Liver (tissue), 3 donors: ENCODE data around the gene GSTM3.
"Not testable (repeated sequence)": the region's sequence is repeated elsewhere in the genome, so short reads cannot be mapped to it uniquely, and the experiment has no call there.

Source experiments
- ATF3 ChIP-seq: IDR thresholded peaks from 2 replicates; pipeline ENCODE4 v1.6.1; 2016; ENCODE audit warnings: antibody characterized with exemption
- CTCF ChIP-seq: fragments of 150-350 bp; IDR thresholded peaks from 2 replicates; pipeline ENCODE4 v1.5.1; 2017; ENCODE audit warnings: improper control_type of control experiment, low read depth, low read length; ENCODE audit not compliant: missing input control
- EGR1 ChIP-seq, 2 donors: IDR thresholded peaks; 2 replicates each; pipeline ENCODE4 v1.6.1; 2016 to 2018; ENCODE audit warnings: antibody characterized with exemption in 2 of 2, low read depth in 2 of 2
- GABPA ChIP-seq, 2 donors: IDR thresholded peaks in 1 of 2; conservative IDR thresholded peaks in 1 of 2; 2 replicates each; pipeline ENCODE4 v1.6.1; 2016; ENCODE audit warnings: antibody characterized with exemption in 2 of 2, mild to moderate bottlenecking in 1 of 2, moderate library complexity in 1 of 2
- JUND ChIP-seq, 2 donors: IDR thresholded peaks; 2 replicates each; pipeline ENCODE4 v1.6.1; 2016; ENCODE audit warnings: antibody characterized with exemption in 2 of 2
- MAX ChIP-seq: IDR thresholded peaks from 2 replicates; pipeline ENCODE4 v1.6.1; 2016; ENCODE audit warnings: antibody characterized with exemption
- RAD21 ChIP-seq, 2 donors: IDR thresholded peaks; 2 replicates each; pipeline ENCODE4 v1.6.1; 2016; ENCODE audit warnings: antibody characterized with exemption in 2 of 2, mild to moderate bottlenecking in 2 of 2
- REST ChIP-seq: IDR thresholded peaks from 2 replicates; pipeline ENCODE4 v1.6.1; 2016; ENCODE audit warnings: antibody characterized with exemption, mild to moderate bottlenecking
- RXRA ChIP-seq, 2 donors: IDR thresholded peaks; 2 replicates each; pipeline ENCODE4 v1.6.1; 2017 to 2018; ENCODE audit warnings: antibody characterized with exemption in 2 of 2, mild to moderate bottlenecking in 1 of 2
- TAF1 ChIP-seq: conservative IDR thresholded peaks from 2 replicates; pipeline ENCODE4 v1.6.1; 2016; ENCODE audit warnings: antibody characterized with exemption, mild to moderate bottlenecking
- YY1 ChIP-seq: IDR thresholded peaks from 2 replicates; pipeline ENCODE4 v1.6.1; 2016; ENCODE audit warnings: antibody characterized with exemption, mild to moderate bottlenecking
- ZBTB33 ChIP-seq: IDR thresholded peaks from 2 replicates; pipeline ENCODE4 v1.6.1; 2016; ENCODE audit warnings: antibody characterized with exemption
- donor health status: healthy.
- donor health status: healthy.

GRCh38 chr1:109685399-109685798, 55.4 kb downstream of the GSTM3 start:
- not testable (repeated sequence) for TF ChIP-seq GABPA (IDR thresholded peaks at IDR 0.05 in 1 of 2, conservative IDR thresholded peaks at IDR 0.05 in 1 of 2); CTCF; REST; TAF1; ZBTB33; JUND (IDR thresholded peaks at IDR 0.05); RAD21 (IDR thresholded peaks at IDR 0.05); MAX; EGR1 (IDR thresholded peaks at IDR 0.05; ENCODE audit: low read depth in 2 of 2); YY1; ATF3
- peak in 1 of 2 donors; percentile 50 for TF ChIP-seq RXRA (IDR thresholded peaks at IDR 0.05)
